Coronary artery (tissue), 2 donors: ENCODE results near the gene C1QTNF6.

ENCODE experiments used
- DNase-seq: peaks from one replicate; pipeline ENCODE4 v3.0.0-alpha.2; 2017; ENCODE audit warnings: low spot score
- H3K27ac ChIP-seq, 2 donors: fragments of 200-600 bp; sonication (generic); one replicate each; pipeline ENCODE4 v1.5.1; 2016 to 2019
- H3K4me3 ChIP-seq: fragments of 200-600 bp; sonication (generic); 2 replicates; pipeline ENCODE4 v1.5.1; 2016; ENCODE audit warnings: mild to moderate bottlenecking, moderate library complexity
- CTCF ChIP-seq: fragments of 200-600 bp; sonication (generic); IDR thresholded peaks from one replicate; pipeline ENCODE4 v1.5.1; 2019; ENCODE audit warnings: antibody characterized with exemption

C1QTNF6 gene

DNA sequence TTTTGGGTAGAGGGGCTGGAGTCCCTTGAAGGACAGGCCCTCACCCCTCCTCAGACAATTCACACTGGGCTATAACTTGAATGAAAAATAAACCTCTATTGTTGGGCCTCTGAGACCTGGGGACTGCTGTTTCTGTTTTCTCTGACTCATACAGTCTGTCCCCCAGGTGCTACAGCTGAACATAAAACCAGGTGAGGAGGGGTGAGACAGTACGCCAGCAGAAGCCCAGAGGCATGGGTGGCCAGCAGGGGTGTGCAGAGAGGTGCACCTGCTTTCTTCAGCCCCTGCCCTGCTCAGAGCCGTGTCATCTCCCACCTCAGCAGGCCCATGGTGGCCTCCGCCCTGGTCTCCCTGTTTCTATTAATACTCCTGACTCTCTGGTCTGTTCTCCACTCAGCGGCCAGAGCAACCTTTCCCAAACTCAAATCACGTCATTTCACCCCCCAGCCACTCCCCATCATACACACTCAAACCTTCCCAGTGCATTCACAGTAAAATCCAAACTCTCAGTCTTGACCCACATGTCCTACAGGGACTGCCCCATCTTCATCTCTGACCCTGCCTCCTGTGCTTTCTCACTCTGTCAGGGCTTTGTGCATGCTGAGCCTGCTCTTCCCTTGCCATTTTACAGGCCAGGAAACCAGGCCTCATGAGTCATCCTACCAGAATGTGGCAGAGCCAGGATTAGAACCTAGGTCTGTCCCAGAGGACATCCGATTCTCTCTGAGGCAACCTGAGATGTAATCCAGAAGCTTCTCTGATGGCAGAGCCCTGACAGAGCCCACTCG is 32.9 kb downstream of the C1QTNF6 start:
- no peak overlapping the region for H3K4me3 ChIP-seq
- no peak overlapping the region for H3K27ac ChIP-seq
- no peak for DNase-seq
- no peak for TF ChIP-seq CTCF

DNA sequence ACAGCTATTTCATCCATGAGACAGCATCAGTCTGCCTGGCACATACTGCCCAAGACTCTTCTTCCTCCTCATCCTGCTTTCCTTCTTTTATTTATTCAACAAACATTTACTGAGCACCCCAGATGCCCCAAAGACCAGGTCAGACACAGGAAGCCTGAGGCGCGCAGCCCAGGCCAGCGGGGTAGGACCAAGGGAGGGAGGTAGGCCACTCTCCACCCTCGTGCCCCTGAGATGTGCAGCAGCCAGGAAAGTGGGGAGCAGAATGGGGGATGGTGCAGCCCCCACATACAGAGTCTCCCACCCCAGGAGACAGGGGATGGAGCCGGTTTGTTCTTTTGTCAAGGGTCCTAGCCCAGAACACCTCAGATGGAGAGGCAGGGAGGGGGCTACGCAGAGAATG is 34.1 kb downstream of the C1QTNF6 start:
- no peak for TF ChIP-seq CTCF
- H3K27ac ChIP-seq, result no peak overlapping the region
- no peak overlapping the region for H3K4me3 ChIP-seq
- DNase-seq, result no peak

- Histone ChIP-seq H3K27ac (no peak overlapping the region), H3K4me3 (no peak overlapping the region)
- TF ChIP-seq CTCF, result no peak
- no peak for DNase-seq
These were observed 36.6 kb downstream of the C1QTNF6 start for GRCh38 chr22:37151401-37151800.

GRCh38 chr22:37150701-37151100 is 37.3 kb downstream of the C1QTNF6 start:
- H3K4me3 ChIP-seq, result no peak overlapping the region
- H3K27ac ChIP-seq, result no peak overlapping the region
- no peak for TF ChIP-seq CTCF
- no peak for DNase-seq

GRCh38 chr22:37148742-37149665 is 39.0 kb downstream of the C1QTNF6 start:
- DNase-seq, result no peak
- TF ChIP-seq CTCF, result no peak
- no peak overlapping the region for H3K4me3 ChIP-seq
- no peak overlapping the region for H3K27ac ChIP-seq

GRCh38 chr22:37148031-37148651 is 39.9 kb downstream of the C1QTNF6 start:
- H3K4me3 ChIP-seq, result no peak overlapping the region
- DNase-seq, result no peak
- H3K27ac ChIP-seq, result no peak overlapping the region
- no peak for TF ChIP-seq CTCF
